C4-2B (cell line): Measurements from ENCODE around the gene F2.

ENCODE experiments used
- ZFX ChIP-seq: fragments of 450-650 bp; IDR thresholded peaks from 2 replicates; pipeline ENCODE4 v1.6.1; 2017
- TF ChIP-seq, protein P1 (sequence below): fragments of 450-650 bp; conservative IDR thresholded peaks from 2 replicates; pipeline ENCODE4 v1.5.1; 2017; ENCODE audit warnings: mild to moderate bottlenecking

GRCh38 chr11:46695345-46696211 lies 23.4 kb upstream of the F2 start:
- TF ChIP-seq, protein P1, sequence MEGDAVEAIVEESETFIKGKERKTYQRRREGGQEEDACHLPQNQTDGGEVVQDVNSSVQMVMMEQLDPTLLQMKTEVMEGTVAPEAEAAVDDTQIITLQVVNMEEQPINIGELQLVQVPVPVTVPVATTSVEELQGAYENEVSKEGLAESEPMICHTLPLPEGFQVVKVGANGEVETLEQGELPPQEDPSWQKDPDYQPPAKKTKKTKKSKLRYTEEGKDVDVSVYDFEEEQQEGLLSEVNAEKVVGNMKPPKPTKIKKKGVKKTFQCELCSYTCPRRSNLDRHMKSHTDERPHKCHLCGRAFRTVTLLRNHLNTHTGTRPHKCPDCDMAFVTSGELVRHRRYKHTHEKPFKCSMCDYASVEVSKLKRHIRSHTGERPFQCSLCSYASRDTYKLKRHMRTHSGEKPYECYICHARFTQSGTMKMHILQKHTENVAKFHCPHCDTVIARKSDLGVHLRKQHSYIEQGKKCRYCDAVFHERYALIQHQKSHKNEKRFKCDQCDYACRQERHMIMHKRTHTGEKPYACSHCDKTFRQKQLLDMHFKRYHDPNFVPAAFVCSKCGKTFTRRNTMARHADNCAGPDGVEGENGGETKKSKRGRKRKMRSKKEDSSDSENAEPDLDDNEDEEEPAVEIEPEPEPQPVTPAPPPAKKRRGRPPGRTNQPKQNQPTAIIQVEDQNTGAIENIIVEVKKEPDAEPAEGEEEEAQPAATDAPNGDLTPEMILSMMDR: no peak
- TF ChIP-seq ZFX: no peak
